ENCODE results near the gene GPAT2.
"Not testable (repeated sequence)": the region's sequence is repeated elsewhere in the genome, so short reads cannot be mapped to it uniquely, and the experiment has no call there.

GPAT2 gene

DNA sequence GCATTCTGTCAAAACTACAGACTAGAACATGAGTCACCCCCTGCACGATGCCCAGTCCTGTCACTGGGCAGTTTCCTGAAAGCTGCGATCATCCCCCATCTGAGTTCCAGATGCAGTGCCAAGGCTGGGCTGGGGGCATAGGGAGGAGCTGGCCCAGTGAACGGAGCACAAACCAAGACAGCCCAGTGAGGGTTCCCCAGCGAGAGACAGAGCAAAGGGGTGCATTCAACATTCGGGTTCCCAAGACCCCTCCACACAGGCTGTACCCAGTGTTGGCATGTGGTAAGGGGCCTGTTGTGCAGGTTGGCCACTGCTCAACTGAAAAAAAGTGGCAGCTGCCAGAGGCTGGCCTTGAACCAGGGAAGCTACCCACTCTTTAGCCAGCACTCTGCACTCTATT is 35.6 kb upstream of the GPAT2 start:
- H3K4me2 ChIP-seq (ENCODE audit: low read length); DNase-seq; H3K4me3 ChIP-seq (ENCODE audit: low read depth, low read length); H3K23ac ChIP-seq (ENCODE audit: low read length); H3K79me1 ChIP-seq (ENCODE audit: low read length); H3K79me2 ChIP-seq (ENCODE audit: control insufficient read depth, insufficient read depth, low read length, poor library complexity); H2AK5ac ChIP-seq (ENCODE audit: low read length); H2BK5ac ChIP-seq (ENCODE audit: low read depth, low read length, poor library complexity); H3K9ac ChIP-seq (ENCODE audit: low read length); H2BK120ac ChIP-seq (ENCODE audit: insufficient read depth, low read length, poor library complexity); H3K9me3 ChIP-seq (ENCODE audit: insufficient read depth, low read depth, low read length); H3K27ac ChIP-seq (ENCODE audit: low read depth, low read length); H3K14ac ChIP-seq (ENCODE audit: low read length); H3K18ac ChIP-seq (ENCODE audit: low read length); H2AFZ ChIP-seq (ENCODE audit: insufficient read depth, low read length, poor library complexity); H4K91ac ChIP-seq (ENCODE audit: low read depth, low read length); H4K8ac ChIP-seq (ENCODE audit: low read depth, low read length); H3K4ac ChIP-seq (ENCODE audit: low read depth, low read length); H3K36me3 ChIP-seq (ENCODE audit: control insufficient read depth in 1 of 2, insufficient read depth in 2 of 2, low read length in 2 of 2); H3K27me3 ChIP-seq (ENCODE audit: insufficient read depth, low read length); H4K12ac ChIP-seq (ENCODE audit: low read depth, low read length); H2BK12ac ChIP-seq (ENCODE audit: low read length): not testable (repeated sequence)
- no CpG with 5 or more reads among the region's 5 CpGs for WGBS (ENCODE audit: extremely low coverage, insufficient coverage, insufficient read length)
- H3K4me1 ChIP-seq (ENCODE audit: control insufficient read depth in 1 of 2, insufficient read depth in 2 of 2, low read length in 2 of 2) = peaks cover 10 to 13% of the 10 kb centered on the region in 2 experiments

DNA sequence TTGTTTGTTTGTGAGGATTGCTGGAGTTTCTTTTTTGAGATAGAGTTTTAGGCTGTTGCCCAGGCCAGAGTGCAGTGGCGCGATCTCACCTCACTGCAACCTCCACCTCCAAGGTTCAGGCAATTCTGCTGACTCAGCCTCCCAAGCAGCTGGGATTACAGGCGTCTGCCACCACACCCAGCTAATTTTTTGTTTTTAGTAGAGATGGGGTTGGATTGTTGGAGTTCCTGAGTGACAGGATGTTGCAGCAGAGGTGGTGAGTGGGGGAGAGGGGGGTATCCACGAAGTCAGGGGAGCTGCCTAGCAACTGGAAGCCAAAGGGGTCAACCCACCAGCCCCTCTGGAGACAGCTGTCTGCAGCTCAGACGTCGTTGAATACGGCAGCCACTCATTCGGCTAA is 35.2 kb upstream of the GPAT2 start:
- no CpG with 5 or more reads among the region's 8 CpGs for WGBS (ENCODE audit: extremely low coverage, insufficient coverage, insufficient read length)

DNA sequence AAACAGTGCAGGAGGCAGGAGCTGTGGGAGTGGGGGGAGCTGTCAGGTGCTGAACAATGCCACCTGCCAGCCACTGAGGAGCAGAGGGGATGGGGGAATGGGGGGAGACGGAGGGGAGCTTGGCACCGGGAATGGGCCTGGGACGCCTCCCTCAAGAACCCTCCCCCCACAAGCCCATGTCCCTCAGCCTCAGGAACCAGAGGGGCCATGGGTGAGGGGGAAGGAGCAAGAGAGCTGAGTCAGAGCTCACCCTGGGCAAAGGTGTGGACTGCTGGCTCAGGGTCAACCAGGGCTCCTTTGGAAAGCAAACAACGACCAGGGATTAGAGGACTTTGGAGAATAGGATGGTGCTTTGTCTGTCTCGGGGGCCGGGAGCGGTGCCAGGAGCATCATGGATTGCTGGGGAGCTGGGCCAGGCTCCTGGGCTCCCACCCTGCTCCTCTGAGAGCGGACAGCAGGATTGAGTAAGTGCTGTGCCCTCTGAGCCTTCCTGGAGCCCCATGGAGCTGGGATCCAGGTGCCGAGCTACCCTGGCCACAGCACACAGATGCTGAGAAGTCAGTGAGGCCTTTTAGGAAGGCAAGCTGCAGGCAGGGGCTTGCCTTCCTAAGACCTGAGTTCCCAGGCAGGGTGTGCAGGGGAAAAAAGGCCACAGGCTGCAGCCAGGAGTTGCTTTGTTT is 33.3 kb upstream of the GPAT2 start:
- not testable (repeated sequence) for H3K9me3 ChIP-seq (ENCODE audit: insufficient read depth, low read depth, low read length); H3K27me3 ChIP-seq (ENCODE audit: insufficient read depth, low read length); H4K12ac ChIP-seq (ENCODE audit: low read depth, low read length); H3K27ac ChIP-seq (ENCODE audit: low read depth, low read length); H3K14ac ChIP-seq (ENCODE audit: low read length); H3K4me2 ChIP-seq (ENCODE audit: low read length); H3K36me3 ChIP-seq (ENCODE audit: control insufficient read depth in 1 of 2, insufficient read depth in 2 of 2, low read length in 2 of 2); H3K18ac ChIP-seq (ENCODE audit: low read length); DNase-seq; H3K4me1 ChIP-seq (ENCODE audit: control insufficient read depth in 1 of 2, insufficient read depth in 2 of 2, low read length in 2 of 2); H3K79me2 ChIP-seq (ENCODE audit: control insufficient read depth, insufficient read depth, low read length, poor library complexity); H2BK120ac ChIP-seq (ENCODE audit: insufficient read depth, low read length, poor library complexity); H3K79me1 ChIP-seq (ENCODE audit: low read length); H2AFZ ChIP-seq (ENCODE audit: insufficient read depth, low read length, poor library complexity); H2BK5ac ChIP-seq (ENCODE audit: low read depth, low read length, poor library complexity); H3K23ac ChIP-seq (ENCODE audit: low read length); H2AK5ac ChIP-seq (ENCODE audit: low read length); H3K4me3 ChIP-seq (ENCODE audit: low read depth, low read length); H3K9ac ChIP-seq (ENCODE audit: low read length); H3K4ac ChIP-seq (ENCODE audit: low read depth, low read length); H4K91ac ChIP-seq (ENCODE audit: low read depth, low read length); H2BK12ac ChIP-seq (ENCODE audit: low read length); H4K8ac ChIP-seq (ENCODE audit: low read depth, low read length)
- no CpG with 5 or more reads among the region's 9 CpGs for WGBS (ENCODE audit: extremely low coverage, insufficient coverage, insufficient read length)

More for the DNA sequence above, 35.2 kb upstream of the GPAT2 start:
- not testable (repeated sequence) for H4K12ac ChIP-seq (ENCODE audit: low read depth, low read length); H3K79me2 ChIP-seq (ENCODE audit: control insufficient read depth, insufficient read depth, low read length, poor library complexity); H3K23ac ChIP-seq (ENCODE audit: low read length); H3K27ac ChIP-seq (ENCODE audit: low read depth, low read length); H3K79me1 ChIP-seq (ENCODE audit: low read length); H3K9me3 ChIP-seq (ENCODE audit: insufficient read depth, low read depth, low read length); H2AK5ac ChIP-seq (ENCODE audit: low read length); H3K18ac ChIP-seq (ENCODE audit: low read length); H3K14ac ChIP-seq (ENCODE audit: low read length); H4K8ac ChIP-seq (ENCODE audit: low read depth, low read length); H4K91ac ChIP-seq (ENCODE audit: low read depth, low read length); H3K27me3 ChIP-seq (ENCODE audit: insufficient read depth, low read length); H3K4me2 ChIP-seq (ENCODE audit: low read length); H2BK12ac ChIP-seq (ENCODE audit: low read length); H3K9ac ChIP-seq (ENCODE audit: low read length); H3K4ac ChIP-seq (ENCODE audit: low read depth, low read length); H2BK120ac ChIP-seq (ENCODE audit: insufficient read depth, low read length, poor library complexity); DNase-seq; H2BK5ac ChIP-seq (ENCODE audit: low read depth, low read length, poor library complexity); H2AFZ ChIP-seq (ENCODE audit: insufficient read depth, low read length, poor library complexity); H3K36me3 ChIP-seq (ENCODE audit: control insufficient read depth in 1 of 2, insufficient read depth in 2 of 2, low read length in 2 of 2); H3K4me3 ChIP-seq (ENCODE audit: low read depth, low read length)
- peaks cover 10 to 13% of the 10 kb centered on the region in 2 experiments for H3K4me1 ChIP-seq (ENCODE audit: control insufficient read depth in 1 of 2, insufficient read depth in 2 of 2, low read length in 2 of 2)

DNA sequence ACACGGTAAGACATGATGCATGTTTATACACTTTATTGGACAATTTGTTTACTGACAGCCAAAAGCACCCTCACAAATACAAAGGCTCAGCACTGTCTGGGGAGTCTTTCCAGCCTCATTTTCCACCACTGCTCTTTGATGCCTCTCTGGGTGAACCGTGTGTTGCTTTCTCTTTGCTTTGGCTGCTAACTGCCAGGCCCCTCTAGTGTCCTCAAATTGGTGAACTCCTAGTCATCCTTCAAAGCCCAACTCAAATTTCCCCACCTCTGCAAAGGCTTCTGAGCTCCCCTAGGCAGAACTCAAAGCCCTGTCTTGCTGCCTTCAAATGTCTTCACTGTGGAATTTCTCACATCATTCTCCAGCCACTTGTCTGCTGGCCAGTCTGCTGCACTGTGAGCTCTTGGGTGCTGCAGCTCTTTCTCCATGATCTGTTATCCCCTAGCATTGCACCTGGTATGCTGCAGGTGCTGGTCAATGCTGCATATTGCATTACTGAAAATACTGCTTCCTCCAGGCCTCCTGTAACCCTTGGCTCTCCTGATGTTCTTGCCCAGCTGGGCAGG is 32.5 kb upstream of the GPAT2 start:
- not testable (repeated sequence) for H2AFZ ChIP-seq (ENCODE audit: insufficient read depth, low read length, poor library complexity); H3K9me3 ChIP-seq (ENCODE audit: insufficient read depth, low read depth, low read length); H4K12ac ChIP-seq (ENCODE audit: low read depth, low read length); H2BK120ac ChIP-seq (ENCODE audit: insufficient read depth, low read length, poor library complexity); H2BK12ac ChIP-seq (ENCODE audit: low read length); H3K4me1 ChIP-seq (ENCODE audit: control insufficient read depth in 1 of 2, insufficient read depth in 2 of 2, low read length in 2 of 2); H3K4me2 ChIP-seq (ENCODE audit: low read length); H3K14ac ChIP-seq (ENCODE audit: low read length); DNase-seq; H3K23ac ChIP-seq (ENCODE audit: low read length); H3K9ac ChIP-seq (ENCODE audit: low read length); H4K8ac ChIP-seq (ENCODE audit: low read depth, low read length); H3K27me3 ChIP-seq (ENCODE audit: insufficient read depth, low read length); H4K91ac ChIP-seq (ENCODE audit: low read depth, low read length); H2BK5ac ChIP-seq (ENCODE audit: low read depth, low read length, poor library complexity); H3K18ac ChIP-seq (ENCODE audit: low read length); H3K79me1 ChIP-seq (ENCODE audit: low read length); H3K36me3 ChIP-seq (ENCODE audit: control insufficient read depth in 1 of 2, insufficient read depth in 2 of 2, low read length in 2 of 2); H3K27ac ChIP-seq (ENCODE audit: low read depth, low read length); H3K4ac ChIP-seq (ENCODE audit: low read depth, low read length); H3K4me3 ChIP-seq (ENCODE audit: low read depth, low read length); H3K79me2 ChIP-seq (ENCODE audit: control insufficient read depth, insufficient read depth, low read length, poor library complexity); H2AK5ac ChIP-seq (ENCODE audit: low read length)
- no CpG with 5 or more reads among the region's 2 CpGs for WGBS (ENCODE audit: extremely low coverage, insufficient coverage, insufficient read length)
